Measurements from ENCODE around the gene IFNG-AS1. TPM values are rescaled to one million over a fixed set of nuclear protein-coding genes. Genes with fewer than 3 reads are reported as not detected.

The IFNG-AS1 gene
- not detected for total RNA-seq

- no peaks in the 10 kb centered on the region for H3K4me1 ChIP-seq
- no peaks in the 10 kb centered on the region for H3K27me3 ChIP-seq
- intact Hi-C loops (cut with DNase I) = no loop called here
- no peaks in the 10 kb centered on the region for H3K36me3 ChIP-seq
- 57% methylated on average over 7 of the region's 7 CpGs for WGBS
- no peak for DNase-seq (ENCODE audit: extremely low spot score)
- no peaks in the 10 kb centered on the region for H3K9me3 ChIP-seq
- no peak within 1 kb of the TSS for H3K4me3 ChIP-seq
- TF ChIP-seq POLR2A (IDR thresholded peaks at IDR 0.05; ENCODE audit: low read depth) (no peak), CTCF (IDR thresholded peaks at IDR 0.05) (no peak), EP300 (IDR thresholded peaks at IDR 0.05) (no peak), POLR2AphosphoS5 (IDR thresholded peaks at IDR 0.05) (no peak)
- H3K27ac ChIP-seq (replicated peaks in 1 of 4) = no peak within 1 kb of the TSS
Measured at GRCh38 chr12:67989184-67989920, at the start of gene IFNG-AS1. Gene IFNG-AS1, plus strand, starts transcription at chr12:67989447.

DNA sequence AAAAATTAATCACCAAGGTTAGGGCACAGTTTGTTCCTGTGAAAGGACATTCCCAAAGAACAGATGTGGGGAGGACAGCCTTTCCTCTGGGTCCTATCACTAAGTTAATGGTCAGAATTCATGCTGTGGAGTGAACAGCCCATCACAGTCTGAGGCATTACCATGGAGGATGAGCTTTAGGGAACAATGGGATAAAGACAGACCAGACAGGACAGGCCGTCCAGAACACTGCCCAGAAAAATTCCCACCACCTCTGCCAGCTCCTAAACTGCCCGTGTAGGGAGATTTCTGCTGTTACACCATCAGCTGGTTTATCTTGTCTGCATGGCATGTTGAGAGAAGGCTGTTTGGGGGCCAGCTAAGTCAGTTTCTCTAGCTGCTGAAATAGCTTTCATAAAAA, 49.6 kb upstream of the IFNG-AS1 start:
- Histone ChIP-seq H3K9me3 (no peaks in the 10 kb centered on the region), H3K4me1 (peaks cover 14 to 36% (median 26%) of the 10 kb centered on the region in 4 donors), H3K4me3 (no peak overlapping the region), H3K27me3 (no peaks in the 10 kb centered on the region), H3K36me3 (no peaks in the 10 kb centered on the region), H3K27ac (replicated peaks in 1 of 4) (peak overlapping the region; percentile 16 to 60 (median 38))
- WGBS = 36% methylated on average over 2 of the region's 2 CpGs
- intact Hi-C loops (cut with DNase I) = loop anchor here (5.0 to 10.0 kb wide), 2 partner anchors 225 to 292 kb away; partner anchors contain the start of gene DYRK2
- TF ChIP-seq CTCF (IDR thresholded peaks at IDR 0.05) (no peak), EP300 (IDR thresholded peaks at IDR 0.05) (no peak), POLR2AphosphoS5 (IDR thresholded peaks at IDR 0.05) (no peak), POLR2A (IDR thresholded peaks at IDR 0.05; ENCODE audit: low read depth) (no peak)
- no peak for DNase-seq (ENCODE audit: extremely low spot score)

DNA sequence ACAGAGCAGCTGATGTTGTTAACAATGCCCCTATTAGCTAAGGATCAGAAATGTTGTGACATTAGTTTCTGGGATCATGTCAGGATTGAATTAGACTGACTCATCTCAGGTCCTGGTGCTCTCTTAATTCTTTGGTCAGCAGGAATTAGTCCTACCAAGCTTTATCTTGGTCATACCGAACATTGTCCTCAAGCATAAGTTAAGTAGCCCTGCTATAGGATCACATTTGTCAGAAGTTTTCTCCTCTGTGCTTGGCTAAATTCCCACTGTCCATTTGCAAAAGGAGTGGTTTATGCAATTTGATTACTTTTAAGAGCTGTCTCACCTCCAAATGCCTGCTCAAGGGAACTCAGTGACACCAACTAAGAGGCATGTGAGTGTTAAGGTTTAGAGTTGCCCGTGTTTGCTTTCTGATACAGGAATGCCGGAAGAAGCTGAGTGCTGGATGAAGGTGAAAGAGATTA, 48.4 kb upstream of the IFNG-AS1 start:
- Histone ChIP-seq H3K27me3 (no peaks in the 10 kb centered on the region), H3K9me3 (no peaks in the 10 kb centered on the region), H3K4me3 (no peak overlapping the region), H3K36me3 (no peaks in the 10 kb centered on the region), H3K27ac (replicated peaks in 1 of 4) (peak overlapping the region in 3 of 4 donors; percentile 15 to 53 (median 25)), H3K4me1 (peaks cover 14 to 36% (median 26%) of the 10 kb centered on the region in 4 donors)
- DNase-seq (ENCODE audit: extremely low spot score) = no peak
- WGBS = 43% methylated on average over 3 of the region's 3 CpGs
- TF ChIP-seq EP300 (IDR thresholded peaks at IDR 0.05) (no peak), POLR2A (IDR thresholded peaks at IDR 0.05; ENCODE audit: low read depth) (no peak), POLR2AphosphoS5 (IDR thresholded peaks at IDR 0.05) (no peak), CTCF (IDR thresholded peaks at IDR 0.05) (no peak)
- intact Hi-C loops (cut with DNase I) = loop anchor here (5.0 to 10.0 kb wide), 2 partner anchors 226 to 294 kb away; partner anchors contain the start of gene DYRK2

GRCh38 chr12:67942724-67943123, 46.5 kb upstream of the IFNG-AS1 start:
- Histone ChIP-seq H3K27me3 (no peaks in the 10 kb centered on the region), H3K4me3 (no peak overlapping the region), H3K4me1 (peaks cover 14 to 36% (median 26%) of the 10 kb centered on the region in 4 donors), H3K36me3 (no peaks in the 10 kb centered on the region), H3K27ac (replicated peaks in 1 of 4) (peak overlapping the region in 1 of 4 donors; percentile 33), H3K9me3 (no peaks in the 10 kb centered on the region)
- intact Hi-C loops (cut with DNase I) = loop anchor here (2.0 to 10.0 kb wide), 4 partner anchors 228 to 588 kb away; partner anchors contain the start of gene DYRK2
- no peak for DNase-seq (ENCODE audit: extremely low spot score)
- TF ChIP-seq POLR2AphosphoS5 (IDR thresholded peaks at IDR 0.05) = no peak
- WGBS = 78% methylated on average over 3 of the region's 3 CpGs

DNA sequence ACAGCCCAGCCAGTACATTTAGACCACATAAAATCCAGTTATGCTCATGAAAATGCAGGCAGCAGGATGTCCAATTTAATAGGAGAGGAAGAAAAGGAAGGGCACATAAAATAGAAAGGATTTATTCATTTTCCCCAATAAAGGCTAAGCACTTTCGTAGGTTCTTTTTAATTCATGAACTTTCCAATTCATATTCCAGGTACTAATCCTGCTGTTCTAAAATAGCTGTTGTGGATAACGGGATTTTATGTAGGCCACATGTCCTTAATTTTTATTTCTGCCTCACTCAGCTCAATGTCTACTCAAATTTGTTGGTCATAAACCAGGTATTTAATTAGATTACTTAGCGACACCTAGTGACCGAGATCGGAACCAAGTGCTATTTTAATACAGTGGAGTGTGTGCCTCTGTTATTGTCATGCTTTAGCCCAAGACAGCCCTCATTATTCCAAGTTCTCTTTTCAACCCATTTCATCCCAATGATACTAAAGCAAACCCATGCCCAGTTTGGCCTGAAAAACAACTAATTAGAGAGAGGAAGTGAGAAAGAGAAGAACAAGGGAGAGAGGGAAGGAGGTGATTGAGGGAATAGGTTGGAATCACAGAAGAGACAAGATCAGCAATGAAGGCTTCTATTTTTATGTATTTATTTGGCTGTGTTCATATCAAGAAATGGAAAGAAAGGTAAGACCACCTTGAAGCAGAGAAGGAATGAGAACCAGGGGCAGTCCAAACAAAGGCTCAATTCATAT, 45.9 kb upstream of the IFNG-AS1 start:
- intact Hi-C loops (cut with DNase I) = loop anchor here (2.0 to 10.0 kb wide), 4 partner anchors 229 to 589 kb away; partner anchors contain the start of gene DYRK2

More for the DNA sequence above, 45.9 kb upstream of the IFNG-AS1 start:
- peak overlapping the region in 1 of 4 donors; percentile 33 for H3K27ac ChIP-seq (replicated peaks in 1 of 4)
- DNase-seq (ENCODE audit: extremely low spot score) = no peak
- H3K27me3 ChIP-seq = no peaks in the 10 kb centered on the region
- no peak overlapping the region for H3K4me3 ChIP-seq
- H3K9me3 ChIP-seq = no peaks in the 10 kb centered on the region
- 10% methylated on average over 5 of the region's 5 CpGs for WGBS
- H3K4me1 ChIP-seq = peaks cover 14 to 36% (median 26%) of the 10 kb centered on the region in 4 donors
- no peaks in the 10 kb centered on the region for H3K36me3 ChIP-seq
- TF ChIP-seq CTCF (IDR thresholded peaks at IDR 0.05) (peak; percentile 73 to 82 (median 79)), POLR2AphosphoS5 (IDR thresholded peaks at IDR 0.05) (no peak), POLR2A (IDR thresholded peaks at IDR 0.05; ENCODE audit: low read depth) (no peak)

Data from esophagus muscularis mucosa (tissue), 4 donors.